ENCODE results near the gene B3GNT7. TPM values are rescaled to one million over a fixed set of nuclear protein-coding genes. Genes with fewer than 3 reads are reported as not detected.

The B3GNT7 gene
- total RNA-seq, 1 donor from 2014 or later: 0.52 TPM

DNA sequence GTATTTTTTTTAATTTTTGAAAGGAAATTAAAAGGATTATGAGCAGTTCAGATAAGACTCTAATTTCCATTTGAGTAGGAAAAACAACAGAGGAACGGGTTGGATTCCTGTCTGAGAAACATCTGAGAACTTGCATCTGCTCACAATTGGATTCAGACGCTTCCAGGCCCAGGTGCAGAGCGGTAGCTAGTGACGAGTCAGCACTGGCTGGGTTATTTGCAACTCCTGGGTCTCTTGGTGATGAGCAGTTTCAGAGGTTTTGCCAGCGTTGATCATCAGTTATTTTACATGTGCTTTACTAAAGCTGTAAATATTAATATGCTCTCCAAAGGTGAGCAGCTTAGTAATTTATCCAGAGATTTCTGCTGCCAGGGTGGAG, 39.1 kb upstream of the B3GNT7 start:
- H3K9ac ChIP-seq (ENCODE audit: low read depth in 1 of 3, low read length in 3 of 3): no peak overlapping the region
- H3K4me3 ChIP-seq (ENCODE audit: low read length in 3 of 3): no peak overlapping the region
- no peak overlapping the region for H3K27ac ChIP-seq (ENCODE audit: low read depth, low read length)
- no peaks in the 10 kb centered on the region for H3K27me3 ChIP-seq (ENCODE audit: control insufficient read depth in 3 of 3, insufficient read depth in 3 of 3, low read length in 3 of 3)
- H3K4me1 ChIP-seq (ENCODE audit: control insufficient read depth in 3 of 3, insufficient read depth in 3 of 3, low read length in 3 of 3): no peaks in the 10 kb centered on the region
- H3K9me3 ChIP-seq (ENCODE audit: control insufficient read depth in 3 of 3, low read length in 3 of 3): no peaks in the 10 kb centered on the region
- H3K36me3 ChIP-seq (ENCODE audit: control insufficient read depth in 3 of 3, insufficient read depth in 3 of 3, low read length in 3 of 3): no peaks in the 10 kb centered on the region

DNA sequence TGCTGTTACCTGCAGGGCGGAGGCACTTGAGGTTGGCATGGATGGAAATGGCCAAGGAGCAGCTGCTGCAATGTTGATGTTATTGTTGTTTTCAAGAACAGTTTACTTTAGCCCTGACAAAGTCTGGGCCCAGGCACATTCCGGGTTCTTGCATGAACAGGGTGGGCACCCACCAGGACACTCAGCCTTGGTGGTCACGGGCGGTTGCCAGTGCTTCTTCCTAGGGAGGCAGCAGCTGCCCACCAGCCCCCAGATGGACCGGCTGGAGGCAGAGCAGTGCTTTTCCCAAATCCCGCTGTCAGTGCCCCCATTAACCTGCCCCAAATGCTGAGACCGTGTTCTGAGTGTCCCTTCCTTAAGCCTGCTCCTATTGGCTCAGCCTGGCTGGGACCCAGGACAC, 38.5 kb upstream of the B3GNT7 start:
- H3K4me3 ChIP-seq (ENCODE audit: low read length in 3 of 3): no peak overlapping the region
- H3K36me3 ChIP-seq (ENCODE audit: control insufficient read depth in 3 of 3, insufficient read depth in 3 of 3, low read length in 3 of 3): no peaks in the 10 kb centered on the region
- H3K9ac ChIP-seq (ENCODE audit: low read depth in 1 of 3, low read length in 3 of 3): no peak overlapping the region
- H3K27ac ChIP-seq (ENCODE audit: low read depth, low read length): no peak overlapping the region
- no peaks in the 10 kb centered on the region for H3K27me3 ChIP-seq (ENCODE audit: control insufficient read depth in 3 of 3, insufficient read depth in 3 of 3, low read length in 3 of 3)
- no peaks in the 10 kb centered on the region for H3K4me1 ChIP-seq (ENCODE audit: control insufficient read depth in 3 of 3, insufficient read depth in 3 of 3, low read length in 3 of 3)
- H3K9me3 ChIP-seq (ENCODE audit: control insufficient read depth in 3 of 3, low read length in 3 of 3): no peaks in the 10 kb centered on the region

DNA sequence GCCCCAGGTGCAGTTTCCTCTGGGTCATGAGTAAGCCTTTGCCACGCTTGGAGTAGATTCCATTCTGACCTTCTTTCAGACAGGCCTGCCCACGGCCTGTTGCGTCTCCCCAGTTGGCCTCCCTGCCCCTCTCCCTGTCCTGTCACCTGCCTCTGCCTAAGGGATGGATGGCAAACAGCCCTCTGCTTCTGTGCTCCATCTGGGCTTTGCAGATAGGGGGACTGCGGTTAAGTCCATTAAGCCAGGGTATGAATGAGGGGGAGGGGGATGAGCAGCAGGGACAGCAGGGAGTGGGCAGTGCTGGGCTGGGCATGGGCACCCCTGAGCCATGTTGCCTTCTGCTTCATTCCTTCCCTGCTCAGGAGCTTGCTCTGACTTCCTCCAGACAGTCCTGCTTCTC, 37.6 kb upstream of the B3GNT7 start:
- H3K27me3 ChIP-seq (ENCODE audit: control insufficient read depth in 3 of 3, insufficient read depth in 3 of 3, low read length in 3 of 3): no peaks in the 10 kb centered on the region
- H3K4me1 ChIP-seq (ENCODE audit: control insufficient read depth in 3 of 3, insufficient read depth in 3 of 3, low read length in 3 of 3): peaks cover 0 to 3% (median 0%) of the 10 kb centered on the region in 3 donors
- H3K9me3 ChIP-seq (ENCODE audit: control insufficient read depth in 3 of 3, low read length in 3 of 3): no peaks in the 10 kb centered on the region
- H3K27ac ChIP-seq (ENCODE audit: low read depth, low read length): no peak overlapping the region
- peaks cover 0 to under 1% (median 0%) of the 10 kb centered on the region in 3 donors for H3K36me3 ChIP-seq (ENCODE audit: control insufficient read depth in 3 of 3, insufficient read depth in 3 of 3, low read length in 3 of 3)
- H3K9ac ChIP-seq (ENCODE audit: low read depth in 1 of 3, low read length in 3 of 3): no peak overlapping the region
- H3K4me3 ChIP-seq (ENCODE audit: low read length in 3 of 3): no peak overlapping the region

DNA sequence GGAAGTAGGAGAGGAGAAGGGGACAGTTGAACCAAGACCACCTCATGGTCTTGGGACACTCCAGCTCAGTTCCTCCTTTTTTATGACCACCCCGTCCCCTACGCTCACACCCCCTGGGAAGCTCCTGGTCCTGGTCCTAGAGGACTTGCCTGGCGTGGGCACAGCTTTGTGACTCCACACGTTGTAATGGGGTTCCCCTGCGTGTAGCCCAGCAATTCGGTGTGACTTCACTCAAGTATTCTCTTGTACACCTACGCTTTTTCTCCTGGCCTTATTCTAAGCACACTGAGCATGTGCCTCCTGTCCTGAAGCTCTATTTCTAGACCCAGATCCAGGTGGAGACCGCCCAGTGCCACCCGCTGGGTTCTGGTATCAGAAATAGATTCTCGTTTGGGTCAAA, 36.1 kb upstream of the B3GNT7 start:
- H3K27ac ChIP-seq (ENCODE audit: low read depth, low read length): no peak overlapping the region
- no peaks in the 10 kb centered on the region for H3K27me3 ChIP-seq (ENCODE audit: control insufficient read depth in 3 of 3, insufficient read depth in 3 of 3, low read length in 3 of 3)
- H3K9ac ChIP-seq (ENCODE audit: low read depth in 1 of 3, low read length in 3 of 3): no peak overlapping the region
- no peaks in the 10 kb centered on the region for H3K9me3 ChIP-seq (ENCODE audit: control insufficient read depth in 3 of 3, low read length in 3 of 3)
- peaks cover 0 to 4% (median 0%) of the 10 kb centered on the region in 3 donors for H3K4me1 ChIP-seq (ENCODE audit: control insufficient read depth in 3 of 3, insufficient read depth in 3 of 3, low read length in 3 of 3)
- H3K36me3 ChIP-seq (ENCODE audit: control insufficient read depth in 3 of 3, insufficient read depth in 3 of 3, low read length in 3 of 3): peaks cover 0 to 3% (median 0%) of the 10 kb centered on the region in 3 donors
- H3K4me3 ChIP-seq (ENCODE audit: low read length in 3 of 3): no peak overlapping the region

DNA sequence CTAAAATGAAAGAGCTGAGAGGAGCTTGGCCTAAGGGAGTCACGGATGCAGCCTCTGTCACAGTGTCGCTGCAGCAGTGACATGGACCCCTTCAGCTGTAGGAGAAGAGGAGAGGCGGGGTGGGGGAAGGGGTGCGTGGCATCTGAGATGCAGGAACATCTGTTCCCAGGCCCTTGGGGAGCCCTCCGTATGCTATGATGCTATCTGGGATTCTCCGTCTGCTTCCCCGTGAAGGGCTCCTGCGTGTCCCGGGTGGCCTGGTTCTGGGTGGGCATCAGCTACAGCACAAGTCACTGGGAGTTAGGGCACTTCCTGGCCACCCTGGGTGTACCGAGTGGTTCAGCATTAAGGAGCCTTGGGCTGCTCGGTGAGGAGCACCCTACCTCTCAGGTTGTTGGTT, 35.6 kb upstream of the B3GNT7 start:
- H3K27me3 ChIP-seq (ENCODE audit: control insufficient read depth in 3 of 3, insufficient read depth in 3 of 3, low read length in 3 of 3): no peaks in the 10 kb centered on the region
- no peak overlapping the region for H3K27ac ChIP-seq (ENCODE audit: low read depth, low read length)
- H3K4me3 ChIP-seq (ENCODE audit: low read length in 3 of 3): no peak overlapping the region
- no peaks in the 10 kb centered on the region for H3K9me3 ChIP-seq (ENCODE audit: control insufficient read depth in 3 of 3, low read length in 3 of 3)
- peaks cover 0 to 3% (median 0%) of the 10 kb centered on the region in 3 donors for H3K36me3 ChIP-seq (ENCODE audit: control insufficient read depth in 3 of 3, insufficient read depth in 3 of 3, low read length in 3 of 3)
- H3K9ac ChIP-seq (ENCODE audit: low read depth in 1 of 3, low read length in 3 of 3): no peak overlapping the region
- peaks cover 0 to 4% (median 0%) of the 10 kb centered on the region in 3 donors for H3K4me1 ChIP-seq (ENCODE audit: control insufficient read depth in 3 of 3, insufficient read depth in 3 of 3, low read length in 3 of 3)

DNA sequence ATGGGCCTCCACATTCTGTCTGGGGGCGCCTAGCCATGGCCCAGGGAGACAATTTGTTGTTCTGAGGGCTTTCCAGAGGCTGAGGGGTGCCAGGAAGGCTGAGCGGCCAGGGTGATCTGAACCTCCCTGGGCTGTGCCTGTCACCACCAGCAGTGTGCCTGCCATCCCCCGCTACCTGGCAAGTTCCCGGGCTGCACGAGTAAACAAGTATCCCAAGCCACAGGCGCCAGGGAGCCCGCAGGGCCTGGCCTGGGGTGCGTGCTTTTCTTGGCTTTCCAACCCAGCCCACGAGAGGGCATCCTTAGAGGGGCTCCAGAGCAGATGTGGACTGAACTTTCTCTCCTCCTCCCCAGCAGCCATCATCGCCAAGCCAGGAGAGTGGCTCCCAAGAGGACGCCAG, 35.1 kb upstream of the B3GNT7 start:
- H3K4me1 ChIP-seq (ENCODE audit: control insufficient read depth in 3 of 3, insufficient read depth in 3 of 3, low read length in 3 of 3): peaks cover 0 to 4% (median 0%) of the 10 kb centered on the region in 3 donors
- H3K36me3 ChIP-seq (ENCODE audit: control insufficient read depth in 3 of 3, insufficient read depth in 3 of 3, low read length in 3 of 3): peaks cover 0 to 3% (median 0%) of the 10 kb centered on the region in 3 donors
- H3K4me3 ChIP-seq (ENCODE audit: low read length in 3 of 3): no peak overlapping the region
- no peak overlapping the region for H3K9ac ChIP-seq (ENCODE audit: low read depth in 1 of 3, low read length in 3 of 3)
- no peaks in the 10 kb centered on the region for H3K9me3 ChIP-seq (ENCODE audit: control insufficient read depth in 3 of 3, low read length in 3 of 3)
- no peaks in the 10 kb centered on the region for H3K27me3 ChIP-seq (ENCODE audit: control insufficient read depth in 3 of 3, insufficient read depth in 3 of 3, low read length in 3 of 3)
- H3K27ac ChIP-seq (ENCODE audit: low read depth, low read length): no peak overlapping the region

DNA sequence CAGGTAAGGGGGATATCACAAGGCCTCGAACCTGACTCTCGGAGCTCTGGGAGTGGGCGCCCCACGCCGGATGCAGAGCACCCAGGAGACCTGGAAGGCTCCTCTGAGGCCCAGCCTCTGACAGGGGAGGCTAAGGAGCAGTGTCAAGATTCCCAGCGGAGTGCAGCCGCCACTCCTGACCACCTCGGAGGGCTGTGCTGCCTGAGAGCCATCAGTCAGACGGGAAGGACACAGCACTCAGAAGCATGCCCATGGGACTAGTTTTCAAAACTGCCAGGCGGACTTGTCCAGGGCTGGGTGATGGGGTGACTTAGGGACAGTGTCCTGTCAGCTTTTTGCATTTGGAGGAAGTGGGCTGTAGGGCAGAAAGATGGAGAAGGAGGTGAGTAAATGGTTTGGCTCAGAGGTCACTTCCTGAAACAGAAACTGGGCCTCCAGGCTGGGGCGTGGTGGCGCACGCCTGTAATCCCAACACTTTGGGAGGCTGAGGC, 34.6 kb upstream of the B3GNT7 start:
- H3K9ac ChIP-seq (ENCODE audit: low read depth in 1 of 3, low read length in 3 of 3): no peak overlapping the region
- peaks cover 0 to 4% (median 0%) of the 10 kb centered on the region in 3 donors for H3K4me1 ChIP-seq (ENCODE audit: control insufficient read depth in 3 of 3, insufficient read depth in 3 of 3, low read length in 3 of 3)
- no peak overlapping the region for H3K27ac ChIP-seq (ENCODE audit: low read depth, low read length)
- no peaks in the 10 kb centered on the region for H3K9me3 ChIP-seq (ENCODE audit: control insufficient read depth in 3 of 3, low read length in 3 of 3)
- no peaks in the 10 kb centered on the region for H3K27me3 ChIP-seq (ENCODE audit: control insufficient read depth in 3 of 3, insufficient read depth in 3 of 3, low read length in 3 of 3)
- peaks cover 0 to 3% (median 0%) of the 10 kb centered on the region in 3 donors for H3K36me3 ChIP-seq (ENCODE audit: control insufficient read depth in 3 of 3, insufficient read depth in 3 of 3, low read length in 3 of 3)
- H3K4me3 ChIP-seq (ENCODE audit: low read length in 3 of 3): no peak overlapping the region

DNA sequence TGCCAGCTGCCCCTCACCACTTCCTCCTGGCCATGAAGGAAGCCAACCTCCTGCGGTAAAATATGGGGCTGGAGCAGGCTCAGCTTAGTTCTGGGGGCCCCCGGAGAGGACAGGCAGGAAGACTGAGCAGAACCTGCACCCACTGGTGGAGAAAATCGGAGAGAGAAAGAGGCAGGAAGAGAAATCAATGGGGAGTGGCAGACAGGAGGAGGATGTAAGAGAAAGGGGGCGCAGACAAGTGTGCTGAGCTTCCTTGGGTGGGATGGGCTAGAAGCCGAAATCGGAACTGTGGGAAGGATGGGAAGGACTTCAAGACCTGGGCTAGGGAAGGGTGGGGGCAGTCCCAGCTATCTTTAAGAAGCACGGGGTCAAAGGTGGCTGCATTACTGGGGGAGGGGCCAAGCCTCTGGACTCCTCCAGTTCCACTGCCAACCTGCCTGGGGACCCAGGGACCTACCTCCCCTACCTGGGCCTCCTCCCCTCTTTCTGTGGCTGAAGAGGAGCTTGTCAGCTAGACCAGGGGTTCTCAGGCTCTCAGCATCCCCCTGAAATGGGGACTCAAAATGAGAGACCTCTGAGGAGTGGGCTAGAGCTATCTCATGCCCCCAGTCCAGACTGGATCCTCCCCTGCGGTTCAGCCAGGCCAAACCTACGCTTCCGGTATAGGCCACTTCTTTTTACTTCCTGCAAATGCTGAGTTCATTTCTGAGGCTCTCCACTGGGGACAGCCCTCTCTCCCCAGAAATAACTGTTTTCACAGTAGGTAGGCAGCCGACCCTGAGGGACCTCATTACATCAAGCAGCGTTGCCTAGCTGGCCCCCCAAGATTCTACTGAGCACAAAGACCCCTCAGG, 33.6 kb upstream of the B3GNT7 start:
- Histone ChIP-seq H3K4me3 (ENCODE audit: low read length in 3 of 3) (no peak overlapping the region), H3K27ac (ENCODE audit: low read depth, low read length) (no peak overlapping the region), H3K9me3 (ENCODE audit: control insufficient read depth in 3 of 3, low read length in 3 of 3) (no peaks in the 10 kb centered on the region), H3K27me3 (ENCODE audit: control insufficient read depth in 3 of 3, insufficient read depth in 3 of 3, low read length in 3 of 3) (no peaks in the 10 kb centered on the region), H3K9ac (ENCODE audit: low read depth in 1 of 3, low read length in 3 of 3) (no peak overlapping the region), H3K36me3 (ENCODE audit: control insufficient read depth in 3 of 3, insufficient read depth in 3 of 3, low read length in 3 of 3) (peaks cover 0 to 3% (median 0%) of the 10 kb centered on the region in 3 donors), H3K4me1 (ENCODE audit: control insufficient read depth in 3 of 3, insufficient read depth in 3 of 3, low read length in 3 of 3) (peaks cover 0 to 4% (median 0%) of the 10 kb centered on the region in 3 donors)

DNA sequence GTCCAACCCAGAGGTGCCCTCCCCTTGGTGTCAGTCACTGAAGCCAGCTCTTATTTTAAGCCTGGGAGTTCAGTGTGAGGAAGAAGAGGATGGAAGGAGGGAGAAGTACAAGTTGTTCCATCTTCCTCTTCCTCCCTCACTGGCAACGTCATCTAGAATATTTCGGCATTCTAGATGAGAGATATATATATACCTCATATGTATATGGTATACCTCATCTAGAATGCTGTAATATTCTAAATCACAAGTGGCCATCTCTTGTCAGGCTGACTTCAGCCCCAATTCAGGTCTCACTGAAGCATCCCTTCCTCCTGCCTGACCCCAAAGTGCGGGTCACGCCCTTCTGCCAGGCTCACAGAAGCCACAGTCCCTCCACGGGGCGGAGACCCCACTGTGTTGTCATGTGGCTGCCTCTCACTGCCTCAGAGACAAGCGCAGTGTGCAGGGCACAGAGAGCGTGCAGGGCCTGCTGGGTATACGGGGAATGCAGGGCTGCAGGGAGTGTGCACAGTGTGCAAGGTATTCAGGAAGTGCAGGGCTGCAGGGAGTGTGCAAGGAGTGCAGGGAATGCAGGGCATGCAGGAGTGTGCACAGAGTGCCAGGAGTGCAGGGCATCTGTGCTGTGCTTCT, 32.8 kb upstream of the B3GNT7 start:
- Histone ChIP-seq H3K4me1 (ENCODE audit: control insufficient read depth in 3 of 3, insufficient read depth in 3 of 3, low read length in 3 of 3) (peaks cover 0 to 4% (median 0%) of the 10 kb centered on the region in 3 donors), H3K27ac (ENCODE audit: low read depth, low read length) (no peak overlapping the region), H3K4me3 (ENCODE audit: low read length in 3 of 3) (no peak overlapping the region), H3K9me3 (ENCODE audit: control insufficient read depth in 3 of 3, low read length in 3 of 3) (no peaks in the 10 kb centered on the region), H3K36me3 (ENCODE audit: control insufficient read depth in 3 of 3, insufficient read depth in 3 of 3, low read length in 3 of 3) (peaks cover 0 to 3% (median 0%) of the 10 kb centered on the region in 3 donors), H3K27me3 (ENCODE audit: control insufficient read depth in 3 of 3, insufficient read depth in 3 of 3, low read length in 3 of 3) (no peaks in the 10 kb centered on the region), H3K9ac (ENCODE audit: low read depth in 1 of 3, low read length in 3 of 3) (no peak overlapping the region)

DNA sequence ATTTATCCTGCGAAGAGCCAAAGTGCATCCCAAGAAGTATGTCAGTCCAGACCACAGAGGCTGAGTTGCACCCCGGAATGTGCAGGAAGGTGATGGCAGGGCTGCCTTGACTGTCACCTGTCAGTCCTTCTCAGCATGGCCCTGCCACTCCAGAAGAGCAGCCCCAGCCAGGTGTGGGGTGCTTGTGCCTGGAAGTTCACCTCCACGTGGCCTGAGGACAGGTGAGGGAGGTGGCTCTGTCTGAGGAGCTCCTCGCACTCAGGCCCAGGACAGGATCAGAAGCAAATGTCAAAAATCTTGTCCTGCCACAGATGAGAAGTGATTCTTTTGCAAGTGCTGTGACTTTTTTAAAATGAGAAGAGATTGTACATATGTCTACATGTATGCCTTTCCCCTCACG, 31.4 kb upstream of the B3GNT7 start:
- H3K27ac ChIP-seq (ENCODE audit: low read depth, low read length): no peak overlapping the region
- H3K27me3 ChIP-seq (ENCODE audit: control insufficient read depth in 3 of 3, insufficient read depth in 3 of 3, low read length in 3 of 3): no peaks in the 10 kb centered on the region
- no peak overlapping the region for H3K9ac ChIP-seq (ENCODE audit: low read depth in 1 of 3, low read length in 3 of 3)
- H3K4me3 ChIP-seq (ENCODE audit: low read length in 3 of 3): no peak overlapping the region
- peaks cover 0 to 4% (median 0%) of the 10 kb centered on the region in 3 donors for H3K4me1 ChIP-seq (ENCODE audit: control insufficient read depth in 3 of 3, insufficient read depth in 3 of 3, low read length in 3 of 3)
- no peaks in the 10 kb centered on the region for H3K9me3 ChIP-seq (ENCODE audit: control insufficient read depth in 3 of 3, low read length in 3 of 3)
- H3K36me3 ChIP-seq (ENCODE audit: control insufficient read depth in 3 of 3, insufficient read depth in 3 of 3, low read length in 3 of 3): peaks cover 0 to 3% (median 0%) of the 10 kb centered on the region in 3 donors
